GM21360 (cell line): ENCODE data around the gene CDC42BPA.

Experiments
- ATAC-seq: cut with Tn5 transposase; IDR thresholded peaks from one replicate; pipeline ENCODE4 v1.9.1; 2021; ENCODE audit warnings: mild to moderate bottlenecking, moderate library complexity; ENCODE audit not compliant: unreplicated experiment

CDC42BPA gene

DNA sequence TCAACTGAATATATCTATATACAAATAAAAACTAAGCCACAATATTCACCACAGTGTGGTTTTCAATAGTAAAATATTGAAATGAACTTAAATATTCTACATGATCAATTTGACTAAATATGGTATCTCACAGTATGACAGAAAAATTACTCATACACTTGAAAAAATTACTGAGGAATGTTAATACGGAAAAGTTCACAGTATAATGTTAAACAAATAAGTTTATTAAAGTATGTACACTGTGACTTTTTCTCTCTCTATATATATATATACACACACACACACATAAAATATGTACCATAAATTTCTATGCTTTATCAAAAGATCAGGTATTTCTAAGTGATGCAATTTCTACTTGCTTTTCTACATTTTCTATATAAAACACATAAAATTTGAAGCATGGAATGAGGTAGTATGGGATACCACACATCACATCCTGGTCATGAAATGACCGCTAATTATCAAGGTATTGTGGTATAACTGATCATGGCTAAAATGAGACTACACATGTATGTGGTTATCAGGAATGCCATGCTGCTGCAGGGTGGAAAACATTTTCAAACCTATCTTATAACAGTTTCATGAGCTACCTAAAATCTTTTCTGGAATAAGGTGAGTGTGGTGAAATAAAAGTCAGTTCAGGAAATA lies 102.3 kb downstream of the CDC42BPA start:
- no peak for ATAC-seq

- no peak for ATAC-seq
Observed at GRCh38 chr1:227214207-227214606, 104.1 kb downstream of the CDC42BPA start.

- no peak for ATAC-seq
Observed at GRCh38 chr1:227213426-227213825, 104.9 kb downstream of the CDC42BPA start.

- no peak for ATAC-seq
Observed at GRCh38 chr1:227212164-227212563, 106.1 kb downstream of the CDC42BPA start.

- ATAC-seq, result no peak
Observed at GRCh38 chr1:227210604-227211003, 107.7 kb downstream of the CDC42BPA start.

DNA sequence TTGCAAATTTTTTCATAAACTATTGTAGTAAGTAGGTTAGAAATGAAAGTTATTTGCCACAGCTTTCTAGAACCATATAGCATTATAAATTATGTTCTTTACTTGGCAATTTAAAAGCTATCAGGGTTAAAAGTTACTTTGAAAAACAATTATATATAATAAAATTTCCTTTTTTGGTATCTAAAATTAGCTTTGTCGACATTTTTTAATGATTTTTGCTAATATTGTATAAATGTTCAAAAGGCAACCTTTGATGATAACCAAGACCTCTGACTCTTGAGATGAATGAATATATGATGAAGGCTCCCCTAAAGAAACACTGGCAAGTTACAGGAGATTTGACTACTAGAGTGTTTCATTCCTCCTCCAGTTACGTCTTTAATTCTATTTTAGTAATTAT lies 121.2 kb downstream of the CDC42BPA start:
- no peak for ATAC-seq

DNA sequence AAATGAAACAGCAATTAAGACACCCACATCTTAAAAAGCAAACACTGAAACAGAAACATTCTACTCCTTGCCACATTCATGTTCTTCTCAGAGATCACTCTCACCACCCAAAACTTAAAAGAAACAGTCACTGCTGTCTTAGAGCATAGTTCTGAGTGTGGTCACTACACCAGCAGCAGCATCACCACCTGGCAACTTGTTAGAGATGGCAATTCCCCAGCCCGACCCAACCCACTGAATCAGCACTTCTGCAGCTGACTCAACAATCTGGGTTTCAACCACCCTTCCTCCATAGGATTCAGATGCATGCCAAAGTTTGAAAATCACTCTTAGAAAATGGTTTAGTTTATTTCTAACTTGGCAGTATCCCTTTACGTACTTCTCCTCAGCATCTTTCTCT lies 126.1 kb downstream of the CDC42BPA start:
- ATAC-seq, result no peak

DNA sequence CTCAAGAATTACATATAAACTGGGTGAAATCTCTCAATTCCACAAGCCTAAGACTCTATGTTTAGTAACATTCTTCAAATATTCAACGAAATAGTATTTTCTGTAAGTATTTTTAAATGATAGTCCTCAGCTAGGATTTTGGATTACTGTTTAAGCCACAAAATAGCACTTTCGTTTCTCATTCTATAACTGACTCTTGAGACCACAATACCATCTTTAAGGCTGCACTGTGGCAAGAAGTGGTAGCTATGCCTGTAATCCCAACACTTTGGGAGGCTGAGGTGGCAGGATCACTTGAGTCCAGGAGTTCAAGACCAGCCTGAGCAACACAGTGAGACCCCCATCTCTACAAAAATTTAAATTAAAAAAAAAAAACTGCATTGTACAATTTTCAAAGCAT lies 126.7 kb downstream of the CDC42BPA start:
- ATAC-seq, result peak; percentile 49

- no peak for ATAC-seq
Observed at GRCh38 chr1:227190321-227190720, 128.0 kb downstream of the CDC42BPA start.

GRCh38 chr1:227185291-227185690 lies 133.0 kb downstream of the CDC42BPA start:
- no peak for ATAC-seq

DNA sequence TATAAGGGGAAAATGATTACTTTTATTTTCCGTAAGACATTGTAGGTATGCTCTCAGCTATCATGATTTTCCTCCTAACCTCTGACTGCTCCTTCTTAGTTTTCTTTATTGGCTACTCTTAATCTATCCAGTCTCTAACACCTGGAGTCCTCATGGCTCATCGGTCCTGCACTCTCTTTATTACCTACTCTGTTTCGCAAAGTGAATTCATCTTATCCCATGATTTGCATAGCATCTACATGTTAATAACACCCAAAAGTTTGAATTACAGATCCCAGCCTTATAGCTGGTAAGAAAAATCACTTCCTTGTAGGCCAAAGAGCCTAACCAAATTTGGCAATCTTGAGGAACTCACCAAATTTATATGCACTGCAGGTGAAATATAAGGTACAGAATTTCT lies 136.3 kb downstream of the CDC42BPA start:
- ATAC-seq, result no peak

DNA sequence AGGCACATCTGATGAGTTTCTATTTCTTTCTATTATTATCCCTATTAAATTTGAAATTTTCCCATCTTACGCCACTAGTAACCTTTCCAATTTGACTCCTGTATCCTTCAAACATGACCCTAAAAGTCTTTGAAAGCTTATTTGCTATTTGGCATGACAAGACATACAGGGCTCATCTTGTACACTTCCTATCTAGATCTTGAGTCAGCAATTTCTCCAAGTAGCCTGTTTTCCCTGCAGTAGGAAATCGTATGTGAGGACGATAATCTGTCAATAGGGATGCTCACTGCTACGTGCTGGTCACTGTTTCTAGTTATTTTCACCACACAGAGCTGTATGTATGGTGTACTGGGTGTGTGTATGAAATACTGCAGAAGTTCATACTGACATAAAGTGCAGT lies 142.7 kb downstream of the CDC42BPA start:
- no peak for ATAC-seq

GRCh38 chr1:227174164-227174563 lies 144.1 kb downstream of the CDC42BPA start:
- ATAC-seq, result no peak

GRCh38 chr1:227170361-227171166 lies 147.7 kb downstream of the CDC42BPA start:
- ATAC-seq, result no peak

DNA sequence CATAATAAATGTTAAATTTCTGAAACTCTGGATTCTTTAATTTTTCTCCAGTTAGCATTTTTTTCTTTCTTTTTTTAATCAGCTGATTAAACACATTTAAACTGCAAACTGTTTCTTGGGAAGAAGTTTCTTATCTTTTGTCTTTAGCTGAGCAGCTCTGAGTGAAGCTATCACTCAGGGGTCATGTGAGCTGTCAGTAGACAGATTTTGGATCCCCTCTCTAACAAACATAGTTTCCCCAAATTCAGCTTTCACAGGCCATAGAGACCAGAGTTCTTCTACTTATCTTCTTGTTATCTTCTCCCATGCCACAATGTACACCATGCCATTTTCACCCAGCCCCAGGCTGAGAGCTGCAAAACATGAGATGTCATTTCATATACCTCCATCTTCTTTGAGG lies 148.9 kb downstream of the CDC42BPA start:
- no peak for ATAC-seq

- ATAC-seq, result no peak
Observed at GRCh38 chr1:227167276-227168101, 150.8 kb downstream of the CDC42BPA start.

DNA sequence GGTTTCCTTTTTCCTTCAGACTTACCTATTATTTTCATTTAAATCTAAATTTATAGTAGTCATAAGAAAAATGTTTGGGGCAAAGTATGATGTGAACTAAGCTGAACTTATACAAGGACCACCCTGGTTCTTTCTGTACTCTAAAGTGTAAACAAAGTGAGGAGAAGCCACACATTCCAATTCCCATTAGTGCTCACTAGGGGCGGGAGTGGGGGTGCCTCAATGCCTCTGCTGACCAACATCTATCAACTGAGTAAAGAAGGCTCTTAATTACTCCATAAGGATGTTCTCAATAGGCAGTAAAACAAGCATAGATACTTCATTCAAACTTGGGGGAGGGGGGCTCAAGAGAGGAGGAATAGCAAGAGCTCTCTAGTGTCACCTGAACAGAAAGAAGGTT lies 151.7 kb downstream of the CDC42BPA start:
- ATAC-seq, result no peak

DNA sequence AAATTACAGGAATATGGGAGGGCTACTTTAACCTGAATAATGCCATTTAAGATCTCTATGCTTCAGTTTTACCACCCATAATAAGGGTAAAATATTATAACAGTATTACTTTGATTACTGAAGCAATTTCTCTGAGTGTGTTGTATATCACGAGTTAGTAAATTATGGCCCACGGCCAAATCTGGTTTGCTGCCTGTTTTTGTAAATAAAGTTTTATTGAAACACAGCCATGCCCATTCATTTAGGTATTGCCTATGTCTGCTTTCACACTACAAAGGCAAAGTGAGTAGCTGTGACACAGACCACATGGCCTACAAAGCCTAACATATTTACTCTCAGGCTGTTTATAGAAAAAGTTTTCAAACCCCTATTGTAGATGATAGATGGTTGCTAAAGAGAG lies 156.8 kb downstream of the CDC42BPA start:
- ATAC-seq, result no peak

DNA sequence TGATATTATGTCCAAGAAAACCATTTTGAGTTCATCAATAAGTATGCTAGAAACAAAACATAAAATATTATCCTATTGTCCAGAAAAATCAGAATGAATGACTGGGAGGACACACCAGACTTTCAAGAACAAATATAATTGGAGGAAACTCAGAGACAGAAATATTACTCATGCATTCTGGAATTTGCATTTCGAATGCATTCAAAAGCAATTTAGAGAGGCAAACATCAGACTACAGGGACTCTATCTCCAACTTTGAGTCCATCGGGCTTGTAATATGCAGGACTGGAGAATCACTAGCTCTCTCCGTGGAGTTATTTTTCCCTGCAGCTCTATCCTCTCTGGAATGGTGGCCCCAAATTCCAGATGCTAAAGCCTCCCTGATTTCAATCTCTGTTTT lies 161.8 kb downstream of the CDC42BPA start:
- no peak for ATAC-seq

DNA sequence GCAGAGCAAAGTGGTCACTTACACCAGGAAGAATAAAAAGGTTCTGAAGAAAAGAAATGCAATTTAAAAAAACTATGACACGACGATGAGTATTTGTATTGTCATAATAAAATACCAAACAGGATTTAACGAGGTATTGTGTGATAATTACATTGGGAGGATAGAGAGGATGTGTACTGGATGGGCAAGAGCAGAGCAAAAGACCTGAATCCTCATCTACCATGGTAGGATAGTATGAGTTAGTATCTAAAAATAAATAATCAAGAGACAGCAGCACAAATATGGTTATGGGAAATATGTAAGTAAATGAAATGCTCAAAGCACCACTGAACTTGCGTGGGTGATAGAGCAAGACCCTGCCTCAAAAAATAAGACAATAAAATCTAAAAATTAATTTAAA lies 162.6 kb downstream of the CDC42BPA start:
- ATAC-seq, result no peak

- ATAC-seq, result no peak
Observed at GRCh38 chr1:227155004-227155403, 163.3 kb downstream of the CDC42BPA start.

DNA sequence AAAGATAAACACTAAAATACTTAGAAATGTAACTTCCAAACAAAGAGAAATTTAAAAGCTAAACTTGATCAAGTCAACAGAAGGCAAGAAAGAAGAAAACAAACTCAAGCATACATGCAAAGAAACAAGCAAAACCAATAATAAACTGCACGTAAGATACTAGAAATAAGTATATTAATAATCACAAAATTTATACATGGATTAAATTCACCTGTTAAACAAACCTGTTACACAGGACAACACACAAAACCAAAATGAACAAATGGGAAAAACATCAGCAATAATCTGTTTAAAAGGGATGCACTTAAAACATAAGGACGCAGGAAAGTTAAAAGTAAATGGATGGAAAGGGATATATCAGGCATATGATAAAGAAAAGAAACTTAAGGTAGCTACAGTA lies 165.8 kb downstream of the CDC42BPA start:
- no peak for ATAC-seq
